Fibroblast of skin of left quadriceps (primary cell): Measurements from ENCODE around the gene ZNG1A.
"Not testable (repeated sequence)": the region's sequence is repeated elsewhere in the genome, so short reads cannot be mapped to it uniquely, and the experiment has no call there.

Experiments
- DNase-seq, 2 experiments: peaks; one replicate each; pipeline ENCODE4 v3.0.0-alpha.2; 2013; ENCODE audit warnings: low read depth in 2 of 2

Gene ZNG1A

GRCh38 chr9:178970-179383 lies at the start of gene ZNG1A:
Gene ZNG1A (minus strand): TSS chr9:179056. CDS start chr9:178969, 87 bp downstream.
- not testable (repeated sequence) for DNase-seq

DNA sequence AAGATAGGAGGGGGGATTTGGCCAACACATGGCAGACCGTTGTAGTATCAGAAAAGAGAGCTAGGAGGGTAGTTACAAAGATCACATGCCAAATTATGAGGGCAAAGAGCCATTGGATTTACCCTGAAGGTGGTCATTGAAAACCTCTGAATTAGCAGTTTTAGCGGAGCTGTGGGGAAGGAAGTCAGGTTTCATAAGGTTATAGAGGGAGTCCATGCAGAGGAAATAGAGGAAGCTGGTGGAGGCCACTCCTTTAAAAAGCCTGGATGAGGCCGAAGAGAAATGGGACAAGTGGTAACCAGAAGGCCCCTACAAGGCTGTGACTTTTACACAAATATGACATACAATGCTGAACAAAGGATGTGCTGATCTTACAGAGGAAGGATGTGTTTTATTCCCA lies 49.0 kb upstream of the ZNG1A start:
- no peak for DNase-seq

- no peak for DNase-seq
These were observed 46.0 kb upstream of the ZNG1A start for GRCh38 chr9:224582-225520.

- no peak for DNase-seq
These were observed 45.2 kb upstream of the ZNG1A start for GRCh38 chr9:224026-224425.

- DNase-seq: no peak
These were observed 44.3 kb upstream of the ZNG1A start for GRCh38 chr9:223152-223551.

- DNase-seq: no peak
These were observed 43.3 kb upstream of the ZNG1A start for GRCh38 chr9:221989-222776.

DNA sequence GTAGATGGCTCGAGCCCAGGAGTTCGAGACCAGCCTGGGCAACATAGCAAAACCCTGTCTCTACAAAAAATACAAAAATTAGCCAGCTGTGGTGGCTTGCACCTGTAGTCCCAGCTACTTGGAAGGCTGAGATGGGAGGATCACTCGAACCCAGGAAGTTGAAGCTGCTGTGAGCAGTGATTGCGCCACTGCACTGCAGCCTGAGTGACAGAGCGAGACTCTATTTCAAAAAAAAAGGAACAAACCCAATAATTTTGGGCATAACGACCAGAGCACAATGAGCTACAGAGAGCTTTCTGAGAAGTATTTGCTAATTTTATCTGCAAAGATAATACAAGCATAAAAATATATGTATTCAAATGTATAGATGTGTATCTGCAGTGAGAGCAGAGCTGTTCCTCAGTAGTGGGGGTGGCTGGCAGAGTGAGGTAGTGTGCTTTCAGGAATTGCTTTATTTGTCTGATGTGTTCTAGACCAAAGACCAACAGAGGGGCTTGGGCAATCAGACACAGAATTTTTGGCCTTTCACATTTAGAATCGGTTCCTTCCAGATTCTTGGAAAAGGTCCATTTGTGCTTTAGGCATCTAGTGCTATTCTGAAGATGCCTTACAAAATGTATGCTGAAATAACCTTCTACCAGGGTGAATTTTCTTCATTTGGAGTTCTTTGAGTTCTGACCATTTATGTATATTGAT lies 41.0 kb upstream of the ZNG1A start:
- DNase-seq: no peak

DNA sequence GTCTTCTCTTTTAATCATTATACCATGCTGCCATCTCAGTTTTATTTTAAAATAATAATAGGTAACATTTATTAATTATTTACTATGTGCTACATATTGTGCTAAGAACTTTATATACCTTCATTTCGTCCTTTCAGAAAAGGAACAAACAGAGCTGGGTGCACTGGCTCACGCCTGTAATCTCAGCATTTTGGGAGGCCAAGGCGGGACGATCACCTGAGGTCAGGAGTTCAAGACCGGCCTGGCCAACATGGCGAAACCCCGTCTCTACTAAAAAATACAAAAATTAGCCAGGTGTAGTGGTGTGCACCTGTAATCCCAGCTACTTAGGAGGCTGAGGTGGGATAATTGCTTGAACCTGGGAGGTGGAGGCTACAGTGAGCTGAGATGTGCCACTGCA lies 40.2 kb upstream of the ZNG1A start:
- not testable (repeated sequence) for DNase-seq

DNA sequence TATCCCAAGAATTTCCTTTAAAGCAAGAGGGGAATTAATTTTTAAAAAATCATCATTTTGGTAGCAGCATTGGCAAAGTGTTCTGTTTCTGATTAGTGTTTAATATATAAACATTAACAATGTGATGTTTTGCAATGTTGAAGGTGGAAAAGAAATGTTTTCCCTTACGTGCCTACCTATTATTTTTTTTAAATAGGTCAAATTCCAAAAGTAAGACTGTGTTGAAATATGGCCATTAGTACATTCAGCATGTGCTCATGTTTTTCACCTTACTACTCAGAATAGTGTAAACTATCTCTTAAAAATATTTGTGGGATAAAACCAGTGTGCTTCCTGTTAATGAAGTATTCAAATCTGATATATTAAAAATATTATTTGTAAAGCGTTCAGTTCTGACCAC lies 39.1 kb upstream of the ZNG1A start:
- no peak for DNase-seq

- DNase-seq: no peak
These were observed 38.0 kb upstream of the ZNG1A start for GRCh38 chr9:216866-217265.

DNA sequence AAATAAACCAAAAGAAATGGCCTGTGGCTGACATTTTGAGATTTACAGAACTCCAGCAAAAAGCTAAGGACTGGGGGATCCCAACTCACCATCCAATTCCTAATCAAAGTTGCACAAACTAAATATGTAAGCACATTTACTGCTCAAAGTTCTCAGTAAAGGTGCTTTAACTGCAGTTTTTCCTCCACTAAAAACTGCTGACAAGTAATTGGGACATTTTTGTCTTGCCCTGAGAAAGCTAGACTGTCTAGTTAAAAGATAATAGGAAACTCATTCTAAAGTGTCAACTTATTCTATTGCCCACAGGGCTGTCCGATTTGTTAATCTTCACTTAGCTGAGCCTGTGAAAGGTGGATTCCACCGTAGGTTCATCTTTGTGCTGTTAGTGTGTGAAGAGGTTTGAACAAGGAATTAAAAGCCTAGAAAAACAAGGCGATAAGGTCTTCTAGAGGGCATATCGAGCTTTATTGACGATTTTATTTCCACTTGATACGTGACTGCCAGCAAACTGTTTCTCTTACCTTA lies 36.8 kb upstream of the ZNG1A start:
- no peak for DNase-seq

GRCh38 chr9:214648-215493 lies 36.0 kb upstream of the ZNG1A start, which contains the start of gene DOCK8:
Gene DOCK8 (plus strand): TSS chr9:214865. CDS start chr9:214977, 112 bp downstream.
- DNase-seq: no peak

GRCh38 chr9:214351-214647 lies 35.4 kb upstream of the ZNG1A start:
- no peak for DNase-seq

- not testable (repeated sequence) for DNase-seq
These were observed 35.0 kb upstream of the ZNG1A start for GRCh38 chr9:213901-214300.

DNA sequence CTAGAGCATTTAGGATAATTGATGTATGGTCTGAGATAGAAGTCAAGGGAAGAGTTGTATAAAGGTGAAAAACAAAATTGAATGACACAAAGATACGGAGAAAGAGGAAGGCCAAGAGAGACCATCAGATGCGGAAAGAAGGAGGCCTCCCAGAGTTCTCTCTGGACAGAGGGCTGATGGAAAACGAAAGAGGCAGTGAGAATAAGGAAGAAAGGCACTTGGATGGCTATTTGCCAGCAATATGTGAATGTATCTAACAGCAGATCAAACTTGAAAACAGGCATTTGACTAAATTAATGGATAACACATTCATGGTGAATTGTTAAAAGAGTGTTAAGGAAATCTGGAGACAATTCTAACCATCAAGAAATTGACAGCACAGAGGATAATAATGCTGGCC lies 33.4 kb upstream of the ZNG1A start:
- DNase-seq: no peak

GRCh38 chr9:211557-211956 lies 32.7 kb upstream of the ZNG1A start:
- no peak for DNase-seq

GRCh38 chr9:211036-211435 lies 32.2 kb upstream of the ZNG1A start:
- DNase-seq: no peak

DNA sequence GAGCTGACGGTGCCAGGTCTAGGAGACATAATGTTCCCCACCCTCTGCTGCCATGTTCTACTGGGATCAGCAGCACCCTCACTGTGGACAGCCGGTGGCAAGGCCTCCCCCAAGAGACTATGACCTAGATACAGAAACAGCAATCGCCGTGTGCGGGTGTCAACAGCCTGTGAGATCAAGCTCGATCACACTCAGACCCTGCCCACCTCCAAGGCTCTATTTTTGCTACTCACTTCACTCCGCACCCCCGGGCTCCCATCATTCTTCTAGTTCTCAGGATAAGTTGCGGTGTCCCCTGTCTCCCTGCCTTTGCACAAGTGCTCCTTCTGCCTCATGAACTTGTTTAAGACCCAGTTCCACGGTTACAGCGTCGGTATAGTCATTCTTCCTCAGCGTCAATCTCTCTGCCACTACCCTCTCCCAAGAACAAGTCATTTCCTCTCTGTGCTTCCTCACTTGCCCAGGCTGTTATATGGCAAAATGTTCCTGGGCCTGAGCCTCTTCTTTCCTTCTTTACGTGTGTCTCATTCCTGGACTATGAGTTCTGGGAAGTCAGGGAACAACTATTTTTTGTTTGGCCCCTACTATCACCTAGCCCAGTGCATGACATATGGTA lies 30.4 kb upstream of the ZNG1A start:
- no peak for DNase-seq

DNA sequence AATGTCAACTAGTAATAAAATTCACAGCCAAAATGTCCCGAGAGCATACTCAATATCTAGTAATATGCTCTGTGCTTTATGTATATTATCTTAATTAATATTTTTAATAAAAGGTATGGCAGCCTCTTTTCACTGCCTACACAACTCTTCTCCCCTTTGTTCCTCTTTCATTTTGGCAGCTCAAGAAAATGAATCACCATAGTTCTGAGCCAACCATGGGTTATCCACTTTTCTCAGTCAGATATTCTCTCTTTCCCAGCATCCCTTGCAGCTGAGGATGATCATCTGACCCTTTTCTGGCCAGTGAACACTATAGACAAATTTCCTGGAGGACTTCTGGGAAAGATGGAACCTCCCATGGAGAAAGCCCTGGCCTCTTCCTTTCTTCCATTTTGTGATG lies 27.6 kb upstream of the ZNG1A start:
- no peak for DNase-seq

- DNase-seq: not testable (repeated sequence)
These were observed 20.7 kb upstream of the ZNG1A start for GRCh38 chr9:199601-200000.
